ENCODE results near the gene CDCA3.
"Not testable (repeated sequence)": the region's sequence is repeated elsewhere in the genome, so short reads cannot be mapped to it uniquely, and the experiment has no call there.

The CDCA3 gene

DNA sequence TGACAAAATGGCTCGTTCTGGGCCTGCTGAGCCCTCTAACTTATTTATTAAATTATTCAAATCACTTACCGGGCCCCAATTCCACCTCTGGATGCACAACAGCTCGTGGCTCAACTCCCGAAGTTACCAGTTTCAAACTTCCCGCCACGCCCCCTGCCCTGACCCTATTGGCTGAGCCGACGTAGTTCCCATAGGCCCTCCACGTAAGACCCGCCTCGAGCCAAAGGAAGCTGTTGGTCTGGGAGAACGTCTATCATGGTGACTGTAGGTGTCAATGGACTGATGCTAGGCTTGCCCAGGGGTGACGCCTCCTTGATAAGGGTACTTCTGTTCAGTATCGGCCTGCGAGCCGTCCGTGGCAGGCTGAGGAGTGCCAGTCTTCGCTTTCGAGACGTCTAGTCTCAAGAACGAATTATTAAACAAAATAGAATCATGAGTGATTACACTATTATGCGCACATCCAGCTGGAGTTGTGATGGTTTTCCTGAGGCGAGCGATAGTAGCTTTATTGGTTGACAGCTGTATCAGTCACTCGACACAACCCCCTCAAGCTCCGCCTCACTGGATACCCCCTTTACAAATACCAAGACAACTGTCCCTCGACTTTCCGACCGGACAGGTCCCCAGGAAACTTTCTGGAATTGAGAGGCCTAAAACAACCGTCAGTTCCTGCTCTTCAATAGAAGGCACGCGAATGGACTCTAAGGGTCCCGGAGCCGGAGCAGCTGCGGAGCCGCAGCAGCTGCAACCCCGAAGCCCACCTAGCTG is at the start of gene CDCA3:
Gene CDCA3 (minus strand): TSS at position 134 of the 768 bp plus-strand sequence. CDS start 334 bp downstream, outside the sequence.
- DNase-seq, result peak; percentile 91

DNA sequence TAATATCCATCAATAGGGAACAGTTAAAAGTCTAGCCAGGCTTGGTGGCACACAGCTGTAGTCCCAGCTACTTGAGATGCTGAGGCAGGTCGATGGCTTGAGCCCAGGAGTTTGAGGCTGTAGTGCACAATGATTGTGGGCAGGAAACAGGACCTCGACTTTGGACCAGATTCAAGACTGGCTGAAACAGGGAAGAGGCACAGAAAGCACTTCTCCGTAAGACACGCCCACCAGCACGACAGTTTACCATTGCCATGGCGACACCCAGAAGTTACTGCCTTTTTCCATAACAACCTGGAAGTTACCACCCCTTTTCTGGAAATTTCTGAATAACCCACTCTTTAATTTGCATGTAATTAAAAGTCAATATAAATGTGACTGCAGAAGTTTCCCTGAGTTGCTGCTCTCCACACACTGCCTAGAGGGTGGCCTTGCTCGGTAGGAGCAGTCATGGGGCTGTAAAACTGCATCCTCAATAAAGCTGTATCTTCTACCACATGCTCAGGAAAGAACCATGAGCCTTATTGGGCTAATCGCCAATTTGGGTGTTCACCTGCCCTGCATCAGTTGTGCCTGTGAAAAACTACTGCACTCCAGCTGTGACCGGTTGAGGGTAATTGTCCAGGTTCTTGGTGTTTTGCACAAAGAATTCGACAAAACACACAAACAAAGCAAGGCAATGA is 48.9 kb upstream of the CDCA3 start:
- no peak for DNase-seq

DNA sequence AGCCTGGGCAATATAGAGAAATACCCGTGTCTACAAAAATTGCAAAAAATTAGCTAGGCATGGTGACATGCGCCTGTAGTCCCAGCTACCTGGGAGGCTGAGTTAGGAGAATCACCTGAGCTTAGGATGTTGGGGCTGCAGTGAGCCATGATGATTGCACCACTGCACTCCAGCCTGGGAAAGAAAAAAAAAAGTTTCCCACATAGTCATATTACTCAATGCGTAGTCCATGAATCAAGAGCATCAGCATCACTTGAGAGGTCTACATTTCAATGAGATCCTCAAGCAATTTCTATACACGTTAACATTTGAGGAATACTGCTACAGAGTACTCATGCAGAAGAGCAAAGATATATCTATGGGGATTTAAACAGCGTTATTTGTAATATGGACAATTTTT is 48.3 kb upstream of the CDCA3 start:
- no peak for DNase-seq

- no peak for DNase-seq
Measured at GRCh38 chr12:6896846-6897435, 45.9 kb upstream of the CDCA3 start.

GRCh38 chr12:6894321-6894720 is 43.2 kb upstream of the CDCA3 start:
- no peak for DNase-seq

- not testable (repeated sequence) for DNase-seq
Measured at GRCh38 chr12:6892683-6893082, 41.6 kb upstream of the CDCA3 start.

- no peak for DNase-seq
Measured at GRCh38 chr12:6891646-6892001, 40.5 kb upstream of the CDCA3 start.

- DNase-seq, result peak; percentile 99
Measured at GRCh38 chr12:6890789-6891645, 39.9 kb upstream of the CDCA3 start.

GRCh38 chr12:6889775-6890573 is 38.9 kb upstream of the CDCA3 start:
- DNase-seq, result not testable (repeated sequence)

GRCh38 chr12:6888794-6889193 is 37.7 kb upstream of the CDCA3 start:
- DNase-seq, result not testable (repeated sequence)

GRCh38 chr12:6888360-6888759 is 37.3 kb upstream of the CDCA3 start:
- DNase-seq, result no peak

DNA sequence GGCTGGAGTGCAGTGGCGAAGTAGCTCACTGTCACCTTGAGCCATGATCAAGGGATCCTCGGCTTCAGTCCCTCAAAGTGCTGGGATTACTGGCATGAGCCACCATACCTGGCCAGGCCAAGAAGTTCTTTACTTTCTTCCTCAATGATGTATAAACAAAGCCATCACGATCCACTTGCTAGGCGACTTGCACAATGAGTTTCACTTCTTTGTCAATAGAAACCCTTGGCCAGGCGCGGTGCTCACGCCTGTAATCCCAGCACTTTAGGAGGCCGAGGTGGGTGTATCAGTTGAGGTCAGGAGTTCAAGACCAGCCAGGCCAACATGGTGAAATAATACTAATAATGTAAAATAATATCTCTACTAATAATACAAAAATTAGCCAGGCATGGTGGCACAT is 36.4 kb upstream of the CDCA3 start:
- DNase-seq, result no peak

DNA sequence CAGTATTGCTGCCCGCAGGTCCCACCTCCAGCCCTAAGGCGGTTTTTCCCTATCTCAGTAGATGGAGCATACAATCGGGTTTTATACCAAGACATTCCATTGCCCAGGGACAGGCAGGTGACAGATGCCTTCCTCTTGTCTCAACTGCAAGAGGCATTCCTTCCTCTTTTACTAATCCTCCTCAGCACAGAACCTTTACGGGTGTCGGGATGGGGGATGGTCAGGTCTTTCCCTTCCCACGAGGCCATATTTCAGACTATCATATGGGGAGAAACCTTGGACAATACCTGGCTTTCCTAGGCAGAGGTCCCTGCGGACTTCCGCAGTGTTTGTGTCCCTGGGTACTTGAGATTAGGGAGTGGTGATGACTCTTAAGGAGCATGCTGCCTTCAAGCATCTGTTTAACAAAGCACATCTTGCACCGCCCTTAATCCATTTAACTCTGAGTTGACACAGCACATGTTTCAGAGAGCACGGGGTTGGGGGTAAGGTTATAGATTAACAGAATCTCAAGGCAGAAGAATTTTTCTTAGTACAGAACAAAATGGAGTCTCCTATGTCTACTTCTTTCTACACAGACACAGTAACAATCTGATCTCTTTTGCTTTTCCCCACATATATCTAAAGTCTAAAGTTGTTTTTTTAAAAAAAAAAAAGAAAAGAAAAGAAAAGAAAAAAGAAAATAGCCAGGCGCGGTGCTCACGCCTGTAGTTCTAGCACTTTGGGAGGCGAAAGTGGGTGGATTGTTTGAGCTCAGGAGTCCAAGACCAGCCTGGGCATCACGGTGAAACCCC is 35.3 kb upstream of the CDCA3 start:
- DNase-seq, result not testable (repeated sequence)

GRCh38 chr12:6884539-6884938 is 33.5 kb upstream of the CDCA3 start:
- no peak for DNase-seq

DNA sequence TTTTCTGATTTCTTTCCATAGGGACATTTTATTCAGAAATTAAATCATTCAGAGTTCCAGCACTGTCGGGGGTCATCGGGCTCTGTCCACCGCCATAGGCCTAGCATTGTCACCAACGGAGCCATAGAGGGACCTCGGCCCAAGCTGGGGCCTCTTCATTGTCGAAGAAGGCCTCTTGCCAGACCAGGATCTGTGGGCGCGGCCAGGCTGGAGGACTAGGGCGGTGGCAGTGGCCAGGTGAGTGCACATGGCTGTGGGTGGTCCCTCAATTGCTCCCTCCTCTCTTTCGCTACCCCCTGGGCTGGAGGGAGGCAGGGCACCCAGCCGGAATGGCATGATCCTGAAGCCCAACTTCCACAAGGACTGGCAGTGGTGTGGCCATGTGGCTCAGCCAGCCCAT is 32.6 kb upstream of the CDCA3 start:
- no peak for DNase-seq

DNA sequence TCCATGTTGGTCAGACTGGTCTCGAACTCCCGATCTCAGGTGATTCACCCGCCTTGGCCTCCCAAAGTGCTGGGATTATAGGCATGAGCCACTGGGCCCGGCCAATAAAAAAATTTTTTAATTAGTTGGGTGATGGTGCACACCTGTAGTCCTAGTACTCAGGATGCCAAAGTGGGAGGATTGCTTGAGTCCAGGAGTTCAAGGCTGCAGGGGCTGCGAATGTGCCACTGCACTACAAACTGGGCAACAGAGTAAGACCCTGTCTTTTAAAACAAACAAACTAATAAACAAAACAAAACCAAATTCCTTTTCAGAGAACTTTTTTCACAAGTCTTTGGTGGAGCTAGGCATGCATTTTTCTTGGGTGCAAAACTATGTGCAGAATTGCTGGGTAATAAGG is 32.2 kb upstream of the CDCA3 start:
- no peak for DNase-seq

- DNase-seq, result not testable (repeated sequence)
Measured at GRCh38 chr12:6879824-6880223, 28.7 kb upstream of the CDCA3 start.

GRCh38 chr12:6874015-6874368 is 22.9 kb upstream of the CDCA3 start:
- DNase-seq, result not testable (repeated sequence)

- peak; percentile 100 for DNase-seq
Measured at GRCh38 chr12:6873094-6874014, 22.3 kb upstream of the CDCA3 start, which contains the start of gene SPSB2. TSS of gene SPSB2 (minus strand) at chr12:6873303. CDS start at chr12:6872901, 402 bp downstream.
